Kidney capillary endothelial cell (primary cell): ENCODE measurements around the gene QKI.

Experiments
- DNase-seq: peaks from one replicate; pipeline ENCODE4 v3.0.0-alpha.2; 2018; ENCODE audit warnings: low spot score

The QKI gene

GRCh38 chr6:163620101-163620500, 205.6 kb downstream of the QKI start:
- no peak for DNase-seq

- DNase-seq = peak; percentile 1
Measured at GRCh38 chr6:163620670-163621330, 206.3 kb downstream of the QKI start.

GRCh38 chr6:163625265-163625664, 210.7 kb downstream of the QKI start:
- DNase-seq = no peak

- no peak for DNase-seq
Measured at GRCh38 chr6:163626073-163626867, 211.8 kb downstream of the QKI start.

- no peak for DNase-seq
Measured at GRCh38 chr6:163627274-163628062, 212.9 kb downstream of the QKI start.
